ENCODE results near the gene RHOC.
A peak's percentile ranks its signal among the peaks of the same experiment; 100 is the strongest.
"Not testable (repeated sequence)": the region's sequence is repeated elsewhere in the genome, so short reads cannot be mapped to it uniquely, and the experiment has no call there.

RHOC gene

GRCh38 chr1:112706505-112707220 is at the start of gene RHOC:
Gene RHOC (minus strand): TSS chr1:112707127. CDS start chr1:112703799, 3,328 bp downstream.
- DNase-seq (ENCODE audit: low read depth) = peak; percentile 78

DNA sequence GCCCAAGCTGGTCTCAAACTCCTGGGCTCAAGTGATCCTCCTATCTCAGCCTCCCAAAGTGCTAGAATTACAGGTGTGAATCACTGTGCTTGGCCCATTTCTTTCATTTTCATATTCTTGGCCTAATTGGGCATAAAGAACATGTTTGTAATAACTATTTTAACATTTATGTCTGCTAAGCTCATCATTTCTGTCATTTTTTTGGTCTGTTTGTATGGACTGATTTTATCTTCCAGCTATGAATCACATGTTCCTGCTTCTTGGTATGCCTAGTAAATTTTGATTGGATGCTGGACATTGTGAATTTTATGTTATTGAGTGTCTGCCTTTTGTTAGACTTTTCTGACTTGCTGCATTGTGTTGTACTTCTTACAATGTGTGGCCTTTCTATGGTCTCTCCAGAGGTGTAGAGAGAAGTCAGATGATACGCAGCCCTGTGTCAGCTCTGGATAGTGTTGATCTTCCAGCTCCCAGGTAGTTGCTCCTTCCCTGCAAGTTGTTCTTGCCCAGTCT is 47.2 kb upstream of the RHOC start:
- DNase-seq (ENCODE audit: low read depth) = peak; percentile 18

- no peak for DNase-seq (ENCODE audit: low read depth)
Measured at GRCh38 chr1:112748396-112748795, 41.5 kb upstream of the RHOC start.

- DNase-seq (ENCODE audit: low read depth) = peak; percentile 55
Measured at GRCh38 chr1:112744009-112744578, 37.2 kb upstream of the RHOC start.

- peak; percentile 11 for DNase-seq (ENCODE audit: low read depth)
Measured at GRCh38 chr1:112743174-112744008, 36.5 kb upstream of the RHOC start.

- no peak for DNase-seq (ENCODE audit: low read depth)
Measured at GRCh38 chr1:112737573-112737972, 30.6 kb upstream of the RHOC start.

- peak; percentile 84 for DNase-seq (ENCODE audit: low read depth)
Measured at GRCh38 chr1:112735752-112736151, 28.8 kb upstream of the RHOC start.

DNA sequence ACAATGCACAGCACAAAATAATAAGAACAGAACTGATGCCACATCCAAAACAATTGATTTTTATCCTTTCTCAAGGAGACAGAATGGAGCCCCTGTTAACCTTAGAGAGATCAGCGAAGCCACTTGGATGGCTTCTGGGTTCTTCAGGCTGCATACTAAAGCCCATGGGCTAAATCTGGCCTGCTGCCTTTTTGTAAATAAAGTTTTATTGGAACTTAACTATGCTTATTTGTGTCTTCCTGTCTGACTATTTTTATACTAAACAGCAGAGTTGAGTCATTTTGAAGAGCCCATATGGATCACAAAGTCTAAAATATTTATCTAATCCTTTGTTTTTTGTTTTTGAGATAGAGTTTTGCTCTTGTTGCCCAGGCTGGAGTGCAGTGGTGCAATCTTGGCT is 24.5 kb upstream of the RHOC start:
- DNase-seq (ENCODE audit: low read depth) = peak; percentile 21

GRCh38 chr1:112729909-112730308 is 23.0 kb upstream of the RHOC start:
- DNase-seq (ENCODE audit: low read depth) = no peak

DNA sequence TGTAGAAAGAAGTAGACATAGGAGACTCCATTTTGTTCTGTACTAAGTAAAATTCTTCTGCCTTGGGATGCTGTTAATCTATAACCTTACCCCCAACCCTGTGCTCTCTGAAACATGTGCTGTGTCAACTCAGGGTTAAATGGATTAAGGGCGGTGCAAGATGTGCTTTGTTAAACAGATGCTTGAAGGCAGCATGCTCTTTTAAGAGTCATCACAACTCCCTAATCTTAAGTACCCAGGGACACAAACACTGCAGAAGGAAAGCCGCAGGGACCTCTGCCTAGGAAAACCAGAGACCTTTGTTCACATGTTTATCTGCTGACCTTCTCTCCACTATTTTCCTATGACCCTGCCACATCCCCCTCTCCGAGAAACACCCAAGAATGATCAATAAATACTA is 22.1 kb upstream of the RHOC start:
- DNase-seq (ENCODE audit: low read depth) = not testable (repeated sequence)

- DNase-seq (ENCODE audit: low read depth) = not testable (repeated sequence)
Measured at GRCh38 chr1:112728306-112728971, 21.5 kb upstream of the RHOC start.

GRCh38 chr1:112727716-112728115 is 20.8 kb upstream of the RHOC start:
- peak; percentile 55 for DNase-seq (ENCODE audit: low read depth)

DNA sequence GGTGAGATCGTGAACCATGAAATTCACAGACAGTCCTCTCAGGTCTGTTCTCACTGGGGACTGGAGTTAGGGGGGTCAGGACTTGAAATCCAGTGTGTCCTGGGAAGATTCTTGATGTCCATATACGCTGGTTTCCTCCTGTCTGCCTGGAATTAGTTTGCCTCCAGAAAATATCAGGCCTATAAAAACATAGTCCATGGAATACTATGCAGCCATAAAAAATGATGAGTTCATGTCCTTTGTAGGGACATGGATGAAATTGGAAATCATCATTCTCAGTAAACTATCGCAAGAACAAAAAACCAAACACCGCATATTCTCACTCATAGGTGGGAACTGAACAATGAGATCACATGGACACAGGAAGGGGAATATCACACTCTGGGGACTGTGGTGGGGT is 17.3 kb upstream of the RHOC start:
- not testable (repeated sequence) for DNase-seq (ENCODE audit: low read depth)

DNA sequence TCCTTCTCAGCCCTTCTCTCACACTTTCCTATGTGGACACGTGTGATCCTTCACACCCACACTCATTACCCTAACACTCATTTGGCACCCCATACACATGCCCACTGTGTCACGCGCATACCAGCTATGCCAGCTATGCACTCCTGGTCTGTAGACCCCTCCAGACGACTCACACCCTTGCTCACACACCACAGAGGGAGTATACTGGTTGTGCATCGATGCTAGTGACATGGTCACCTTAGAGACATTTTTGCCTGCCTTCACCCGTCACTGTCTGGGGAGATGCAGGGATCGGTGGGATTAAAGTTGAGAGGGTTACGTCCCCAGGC is 16.5 kb upstream of the RHOC start:
- no peak for DNase-seq (ENCODE audit: low read depth)

GRCh38 chr1:112722601-112723510 is 15.9 kb upstream of the RHOC start:
- peak; percentile 47 for DNase-seq (ENCODE audit: low read depth)

- no peak for DNase-seq (ENCODE audit: low read depth)
Measured at GRCh38 chr1:112721966-112722524, 15.1 kb upstream of the RHOC start.

GRCh38 chr1:112721294-112721693 is 14.4 kb upstream of the RHOC start:
- not testable (repeated sequence) for DNase-seq (ENCODE audit: low read depth)

GRCh38 chr1:112720800-112721199 is 13.9 kb upstream of the RHOC start:
- no peak for DNase-seq (ENCODE audit: low read depth)

GRCh38 chr1:112719706-112720105 is 12.8 kb upstream of the RHOC start:
- DNase-seq (ENCODE audit: low read depth) = no peak

DNA sequence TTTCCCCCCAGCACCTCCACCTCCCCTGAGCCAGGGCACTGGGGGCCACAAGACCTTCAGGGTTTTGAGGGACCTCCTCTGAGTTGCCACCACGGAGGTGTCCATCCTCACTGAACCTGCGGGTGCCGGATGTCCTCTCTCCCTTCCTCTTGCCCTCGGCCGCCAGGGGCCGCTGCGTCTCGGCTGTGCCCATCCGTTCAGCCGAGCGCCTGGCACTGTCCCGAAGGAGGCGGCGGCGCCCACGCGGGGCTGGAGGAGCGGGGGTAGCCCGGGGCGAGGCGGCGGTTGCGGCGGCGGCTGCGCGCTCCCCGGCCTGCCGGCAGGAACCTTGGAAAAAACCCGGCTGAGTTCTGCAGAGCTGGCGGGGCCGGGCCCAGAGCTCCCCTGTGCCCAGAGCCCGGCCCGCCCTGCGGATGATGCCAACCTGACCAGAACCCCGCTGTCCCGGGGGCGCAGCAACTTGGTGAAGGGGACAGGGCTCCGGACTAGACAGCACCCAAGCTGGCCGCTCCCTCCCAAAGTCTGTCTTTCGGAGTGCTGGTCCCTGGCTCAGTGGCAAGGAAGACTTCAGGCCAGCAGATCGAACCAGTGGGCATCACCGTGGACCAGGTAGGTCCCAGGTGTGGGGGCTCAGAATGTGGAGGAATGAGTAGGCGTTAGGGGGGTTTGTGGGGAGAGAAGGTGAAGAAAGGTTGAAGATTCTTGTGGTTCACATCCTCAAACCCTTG is 11.9 kb upstream of the RHOC start:
- DNase-seq (ENCODE audit: low read depth) = peak; percentile 78

Measured in EH (cell line).